Panc1 (cell line): ENCODE results near the gene TECPR1. TPM values are rescaled to one million over a fixed set of nuclear protein-coding genes. Genes with fewer than 3 reads are reported as not detected.

Source experiments
- ATAC-seq: fragments of 200-7000 bp; cut with Tn5 transposase; 2 replicates; pipeline ENCODE4 v1.9.1; 2020; ENCODE audit warnings: mild to moderate bottlenecking, moderate library complexity
- BruUV-seq: library from RNA; stranded (reverse); fragments of 400-500 nt; replicated peaks from 2 replicates; lab custom pipeline; 2021; lab: Mats Ljungman, UMichigan
- CTCF ChIA-PET: fragments of 300-600 bp; sonication (Branson Sonifier 250); formaldehyde crosslinking; loops from one replicate; lab custom pipeline; 2022; ENCODE audit warnings: antibody characterized with exemption; lab: Charles Lee
- POLR2A ChIA-PET: fragments of 300-600 bp; sonication (Branson Sonifier 250); formaldehyde crosslinking; loops from one replicate; lab custom pipeline; 2022; ENCODE audit warnings: antibody characterized with exemption; lab: Charles Lee
- DNase-seq: peaks from one replicate; pipeline ENCODE4 v3.0.0-alpha.2; 2010; ENCODE audit warnings: low read depth, low spot score
- H3K27ac ChIP-seq: 2 replicates; pipeline ENCODE4 v1.5.1; 2011; ENCODE audit warnings: mild to moderate bottlenecking, low read length, inconsistent platforms
- H3K27me3 ChIP-seq: fragments of 200-500 bp; sonication (Bioruptor generic); 2 replicates; pipeline ENCODE4 v1.6.0; 2014; ENCODE audit warnings: low read length, inconsistent platforms; ENCODE audit not compliant: control insufficient read depth, insufficient read depth
- H3K36me3 ChIP-seq: fragments of 200-500 bp; sonication (Bioruptor generic); 2 replicates; pipeline ENCODE4 v1.5.1; 2014; ENCODE audit warnings: inconsistent platforms, mild to moderate bottlenecking, low read length, moderate library complexity; ENCODE audit not compliant: control insufficient read depth, insufficient read depth
- H3K4me1 ChIP-seq: 2 replicates; pipeline ENCODE4 v1.5.1; 2011; ENCODE audit warnings: inconsistent platforms, mild to moderate bottlenecking, low read length, moderate library complexity; ENCODE audit not compliant: control insufficient read depth, insufficient read depth
- H3K4me3 ChIP-seq, 2 experiments: 2 replicates each; pipeline ENCODE4 v1.5.1; 2011 to 2012; ENCODE audit warnings: low read depth in 2 of 2, low read length in 2 of 2, mild to moderate bottlenecking in 2 of 2, inconsistent platforms in 1 of 2, moderate library complexity in 1 of 2
- H3K9me3 ChIP-seq: fragments of 200-500 bp; sonication (Bioruptor generic); 2 replicates; pipeline ENCODE4 v1.5.1; 2014; ENCODE audit warnings: low read depth, mild to moderate bottlenecking, inconsistent platforms, low read length, moderate library complexity; ENCODE audit not compliant: control insufficient read depth, insufficient read depth
- POLR2AphosphoS5 ChIP-seq: IDR thresholded peaks from 2 replicates; pipeline ENCODE4 v1.6.1; 2012; ENCODE audit warnings: mild to moderate bottlenecking, low read depth, low read length, moderate library complexity
- SIN3A ChIP-seq: IDR thresholded peaks from 2 replicates; pipeline ENCODE4 v1.6.1; 2012; ENCODE audit warnings: low read depth, mild to moderate bottlenecking, low read length, moderate library complexity, borderline replicate concordance; ENCODE audit not compliant: insufficient read depth
- TCF7L2 ChIP-seq: IDR thresholded peaks from 2 replicates; pipeline ENCODE4 v1.6.1; 2011; ENCODE audit warnings: mild to moderate bottlenecking, low read depth, low read length, inconsistent platforms
- in situ Hi-C: cut with HindIII; loops from 2 replicates; pipeline ENCODE4 v1.10.0; 2016; ENCODE audit warnings: low sequenced_read_pairs, low pct_unique_long_range_greater_than_20kb
- intact Hi-C: fragments of 100-400 bp; cut with micrococcal nuclease; formaldehyde crosslinking; loops from one replicate; pipeline ENCODE4 v1.10.0; 2022; ENCODE audit not compliant: unreplicated experiment
- total RNA-seq: library from RNA; stranded (reverse); gene quantifications from one replicate; pipeline ENCODE4 v1.2.1, GENCODE V29; 2021; ENCODE audit not compliant: unreplicated experiment
- TF ChIP-seq, protein P1 (sequence below): fragments of 450-650 bp; IDR thresholded peaks from 2 replicates; pipeline ENCODE4 v1.5.1; 2017; ENCODE audit warnings: mild to moderate bottlenecking
- TF ChIP-seq, protein P2 (sequence below), 2 experiments: IDR thresholded peaks; 2 replicates each; pipeline ENCODE4 v1.6.1; 2011 to 2012; ENCODE audit warnings: low read depth in 2 of 2, control low read depth in 1 of 2, low read length in 1 of 2, mild to moderate bottlenecking in 1 of 2, moderate library complexity in 1 of 2; ENCODE audit not compliant: insufficient read depth in 1 of 2

The TECPR1 gene
- total RNA-seq, 1 experiment from 2014 or later, result 21.0 TPM

DNA sequence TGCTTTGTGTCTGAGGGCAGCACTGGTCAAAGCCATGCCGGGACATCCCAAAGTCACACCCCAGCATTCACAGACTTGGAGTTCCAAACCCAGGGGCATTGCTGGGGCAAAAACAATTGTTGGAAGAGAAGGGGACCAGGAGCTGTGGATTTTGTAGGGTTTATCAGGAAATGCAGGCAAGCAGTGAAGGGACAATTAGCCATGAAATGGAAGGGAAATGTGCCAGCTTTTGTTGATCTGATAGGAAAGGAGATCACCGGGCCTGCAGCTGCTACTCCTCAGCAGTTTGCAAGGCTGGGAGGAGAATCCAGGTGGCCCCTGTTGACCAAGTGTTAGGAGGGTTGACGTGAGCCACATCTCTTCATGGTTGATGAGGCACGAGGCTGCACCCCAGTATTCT lies 26.9 kb upstream of the TECPR1 start:
- CTCF ChIA-PET, result no interaction called here
- no TSS peak for BruUV-seq
- Histone ChIP-seq H3K9me3 (no peaks in the 10 kb centered on the region), H3K27ac (no peak overlapping the region; the same call in 1 of the 2 replicates), H3K27me3 (no peaks in the 10 kb centered on the region), H3K4me3 (no peak overlapping the region), H3K36me3 (peaks cover 2% of the 10 kb centered on the region), H3K4me1 (peaks cover 10% of the 10 kb centered on the region)
- DNase-seq (no peak), ATAC-seq (no peak)
- no peak for TF ChIP-seq POLR2AphosphoS5
- TF ChIP-seq, protein P1, sequence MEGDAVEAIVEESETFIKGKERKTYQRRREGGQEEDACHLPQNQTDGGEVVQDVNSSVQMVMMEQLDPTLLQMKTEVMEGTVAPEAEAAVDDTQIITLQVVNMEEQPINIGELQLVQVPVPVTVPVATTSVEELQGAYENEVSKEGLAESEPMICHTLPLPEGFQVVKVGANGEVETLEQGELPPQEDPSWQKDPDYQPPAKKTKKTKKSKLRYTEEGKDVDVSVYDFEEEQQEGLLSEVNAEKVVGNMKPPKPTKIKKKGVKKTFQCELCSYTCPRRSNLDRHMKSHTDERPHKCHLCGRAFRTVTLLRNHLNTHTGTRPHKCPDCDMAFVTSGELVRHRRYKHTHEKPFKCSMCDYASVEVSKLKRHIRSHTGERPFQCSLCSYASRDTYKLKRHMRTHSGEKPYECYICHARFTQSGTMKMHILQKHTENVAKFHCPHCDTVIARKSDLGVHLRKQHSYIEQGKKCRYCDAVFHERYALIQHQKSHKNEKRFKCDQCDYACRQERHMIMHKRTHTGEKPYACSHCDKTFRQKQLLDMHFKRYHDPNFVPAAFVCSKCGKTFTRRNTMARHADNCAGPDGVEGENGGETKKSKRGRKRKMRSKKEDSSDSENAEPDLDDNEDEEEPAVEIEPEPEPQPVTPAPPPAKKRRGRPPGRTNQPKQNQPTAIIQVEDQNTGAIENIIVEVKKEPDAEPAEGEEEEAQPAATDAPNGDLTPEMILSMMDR, result no peak
- TF ChIP-seq, protein P2, sequence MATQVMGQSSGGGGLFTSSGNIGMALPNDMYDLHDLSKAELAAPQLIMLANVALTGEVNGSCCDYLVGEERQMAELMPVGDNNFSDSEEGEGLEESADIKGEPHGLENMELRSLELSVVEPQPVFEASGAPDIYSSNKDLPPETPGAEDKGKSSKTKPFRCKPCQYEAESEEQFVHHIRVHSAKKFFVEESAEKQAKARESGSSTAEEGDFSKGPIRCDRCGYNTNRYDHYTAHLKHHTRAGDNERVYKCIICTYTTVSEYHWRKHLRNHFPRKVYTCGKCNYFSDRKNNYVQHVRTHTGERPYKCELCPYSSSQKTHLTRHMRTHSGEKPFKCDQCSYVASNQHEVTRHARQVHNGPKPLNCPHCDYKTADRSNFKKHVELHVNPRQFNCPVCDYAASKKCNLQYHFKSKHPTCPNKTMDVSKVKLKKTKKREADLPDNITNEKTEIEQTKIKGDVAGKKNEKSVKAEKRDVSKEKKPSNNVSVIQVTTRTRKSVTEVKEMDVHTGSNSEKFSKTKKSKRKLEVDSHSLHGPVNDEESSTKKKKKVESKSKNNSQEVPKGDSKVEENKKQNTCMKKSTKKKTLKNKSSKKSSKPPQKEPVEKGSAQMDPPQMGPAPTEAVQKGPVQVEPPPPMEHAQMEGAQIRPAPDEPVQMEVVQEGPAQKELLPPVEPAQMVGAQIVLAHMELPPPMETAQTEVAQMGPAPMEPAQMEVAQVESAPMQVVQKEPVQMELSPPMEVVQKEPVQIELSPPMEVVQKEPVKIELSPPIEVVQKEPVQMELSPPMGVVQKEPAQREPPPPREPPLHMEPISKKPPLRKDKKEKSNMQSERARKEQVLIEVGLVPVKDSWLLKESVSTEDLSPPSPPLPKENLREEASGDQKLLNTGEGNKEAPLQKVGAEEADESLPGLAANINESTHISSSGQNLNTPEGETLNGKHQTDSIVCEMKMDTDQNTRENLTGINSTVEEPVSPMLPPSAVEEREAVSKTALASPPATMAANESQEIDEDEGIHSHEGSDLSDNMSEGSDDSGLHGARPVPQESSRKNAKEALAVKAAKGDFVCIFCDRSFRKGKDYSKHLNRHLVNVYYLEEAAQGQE (IDR thresholded peaks at IDR 0.05; ENCODE audit: insufficient read depth in 1 of 2, low read depth in 2 of 2, low read length in 1 of 2), result no peak
- no peak for TF ChIP-seq SIN3A
- no peak for TF ChIP-seq TCF7L2
- POLR2A ChIA-PET, result no interaction called here
- intact Hi-C loops, result no loop called here
- in situ Hi-C loops, result loop anchor here (25.0 kb wide), 1 partner anchor 108 kb away; no protein-coding TSS in a partner anchor

DNA sequence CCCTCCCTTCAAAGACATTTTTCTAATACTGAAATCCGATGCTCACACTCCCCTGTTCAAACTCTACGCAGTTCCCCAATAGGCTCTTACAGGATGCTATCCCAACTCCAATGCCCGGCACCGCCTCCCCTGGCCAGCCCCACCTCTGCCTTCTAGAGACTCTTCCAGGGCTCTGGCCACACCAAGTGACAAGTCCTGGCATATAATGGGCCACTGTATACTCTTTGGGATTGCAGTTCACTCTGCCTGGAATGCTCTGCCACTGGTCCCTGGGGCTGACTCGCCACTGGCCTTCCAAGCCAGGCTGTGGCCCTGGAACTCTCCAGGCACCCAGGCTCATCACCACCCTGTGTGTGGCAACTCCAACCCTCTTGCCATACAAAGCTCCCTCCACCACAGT lies 26.4 kb upstream of the TECPR1 start:
- Histone ChIP-seq H3K36me3 (peaks cover 2% of the 10 kb centered on the region), H3K27ac (no peak overlapping the region; the same call in 1 of the 2 replicates), H3K4me1 (peaks cover 10% of the 10 kb centered on the region), H3K9me3 (no peaks in the 10 kb centered on the region), H3K4me3 (no peak overlapping the region), H3K27me3 (no peaks in the 10 kb centered on the region)
- intact Hi-C loops, result no loop called here
- no TSS peak for BruUV-seq
- DNase-seq (no peak), ATAC-seq (no peak; the same call in 1 of the 2 replicates)
- CTCF ChIA-PET, result no interaction called here
- in situ Hi-C loops, result loop anchor here (25.0 kb wide), 1 partner anchor 109 kb away; no protein-coding TSS in a partner anchor
- POLR2A ChIA-PET, result no interaction called here
- TF ChIP-seq POLR2AphosphoS5 (no peak), SIN3A (no peak), TCF7L2 (no peak)
- TF ChIP-seq, protein P2 (IDR thresholded peaks at IDR 0.05; ENCODE audit: insufficient read depth in 1 of 2, low read depth in 2 of 2, low read length in 1 of 2), result no peak
- TF ChIP-seq, protein P1, result no peak
